Stimulated activated CD8-positive, alpha-beta memory T cell treated with anti-CD3 and anti-CD28 coated beads, Interleukin-15, amount 100 ng/mL, for 24 hours (primary cell): Measurements from ENCODE around the gene KRTAP20-1.

Experiments
- DNase-seq: peaks from one replicate; pipeline ENCODE4 v3.0.0-alpha.2; 2020; ENCODE audit warnings: low read depth

KRTAP20-1 gene

DNA sequence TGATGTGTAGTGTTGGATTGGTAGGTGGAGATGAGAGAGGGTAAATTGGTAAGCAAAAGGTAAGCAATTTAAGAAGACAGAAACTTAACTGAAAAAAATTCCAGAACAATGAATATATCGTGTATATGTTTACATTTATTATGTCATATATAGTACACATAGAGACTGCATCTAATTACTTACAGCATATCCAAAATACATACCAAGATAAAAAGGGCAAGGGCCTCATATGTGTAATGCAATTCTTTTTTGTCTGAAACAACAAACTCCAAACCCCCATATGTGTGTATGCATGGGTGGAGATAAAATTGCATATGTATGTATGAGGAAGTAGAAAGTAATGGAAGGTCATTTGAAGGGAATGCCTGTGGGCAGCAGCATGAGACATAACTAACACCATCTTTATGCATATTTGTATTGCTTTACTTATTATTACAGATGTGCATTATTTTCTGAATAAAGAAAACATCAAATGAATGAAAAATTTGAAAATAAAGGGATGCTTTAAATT lies 30.7 kb downstream of the KRTAP20-1 start:
- no peak for DNase-seq

DNA sequence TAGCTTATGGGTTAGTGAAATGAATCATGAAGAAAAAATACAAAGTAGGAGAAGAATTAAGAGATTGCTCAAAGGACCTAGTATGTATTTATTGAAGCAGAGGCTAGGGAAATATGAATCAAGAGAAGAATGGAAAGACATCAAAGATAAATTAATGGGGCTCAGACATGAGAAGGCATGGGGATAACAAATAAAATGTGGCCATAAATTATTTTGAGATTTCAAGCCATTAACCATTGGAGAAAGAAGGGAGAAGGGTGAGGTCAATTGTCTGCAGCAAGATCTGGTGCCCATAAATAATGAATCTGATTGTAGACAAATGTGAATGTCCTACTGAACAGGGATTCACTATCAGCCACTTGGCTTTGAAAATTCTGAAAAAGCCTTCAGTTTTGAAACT lies 36.7 kb downstream of the KRTAP20-1 start:
- no peak for DNase-seq
